ENCODE results near the gene MCF2.
"Not testable (repeated sequence)": the region's sequence is repeated elsewhere in the genome, so short reads cannot be mapped to it uniquely, and the experiment has no call there.

The MCF2 gene, protein sequence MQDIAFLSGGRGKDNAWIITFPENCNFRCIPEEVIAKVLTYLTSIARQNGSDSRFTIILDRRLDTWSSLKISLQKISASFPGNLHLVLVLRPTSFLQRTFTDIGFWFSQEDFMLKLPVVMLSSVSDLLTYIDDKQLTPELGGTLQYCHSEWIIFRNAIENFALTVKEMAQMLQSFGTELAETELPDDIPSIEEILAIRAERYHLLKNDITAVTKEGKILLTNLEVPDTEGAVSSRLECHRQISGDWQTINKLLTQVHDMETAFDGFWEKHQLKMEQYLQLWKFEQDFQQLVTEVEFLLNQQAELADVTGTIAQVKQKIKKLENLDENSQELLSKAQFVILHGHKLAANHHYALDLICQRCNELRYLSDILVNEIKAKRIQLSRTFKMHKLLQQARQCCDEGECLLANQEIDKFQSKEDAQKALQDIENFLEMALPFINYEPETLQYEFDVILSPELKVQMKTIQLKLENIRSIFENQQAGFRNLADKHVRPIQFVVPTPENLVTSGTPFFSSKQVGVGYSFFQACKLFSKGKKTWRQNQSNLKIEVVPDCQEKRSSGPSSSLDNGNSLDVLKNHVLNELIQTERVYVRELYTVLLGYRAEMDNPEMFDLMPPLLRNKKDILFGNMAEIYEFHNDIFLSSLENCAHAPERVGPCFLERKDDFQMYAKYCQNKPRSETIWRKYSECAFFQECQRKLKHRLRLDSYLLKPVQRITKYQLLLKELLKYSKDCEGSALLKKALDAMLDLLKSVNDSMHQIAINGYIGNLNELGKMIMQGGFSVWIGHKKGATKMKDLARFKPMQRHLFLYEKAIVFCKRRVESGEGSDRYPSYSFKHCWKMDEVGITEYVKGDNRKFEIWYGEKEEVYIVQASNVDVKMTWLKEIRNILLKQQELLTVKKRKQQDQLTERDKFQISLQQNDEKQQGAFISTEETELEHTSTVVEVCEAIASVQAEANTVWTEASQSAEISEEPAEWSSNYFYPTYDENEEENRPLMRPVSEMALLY

DNA sequence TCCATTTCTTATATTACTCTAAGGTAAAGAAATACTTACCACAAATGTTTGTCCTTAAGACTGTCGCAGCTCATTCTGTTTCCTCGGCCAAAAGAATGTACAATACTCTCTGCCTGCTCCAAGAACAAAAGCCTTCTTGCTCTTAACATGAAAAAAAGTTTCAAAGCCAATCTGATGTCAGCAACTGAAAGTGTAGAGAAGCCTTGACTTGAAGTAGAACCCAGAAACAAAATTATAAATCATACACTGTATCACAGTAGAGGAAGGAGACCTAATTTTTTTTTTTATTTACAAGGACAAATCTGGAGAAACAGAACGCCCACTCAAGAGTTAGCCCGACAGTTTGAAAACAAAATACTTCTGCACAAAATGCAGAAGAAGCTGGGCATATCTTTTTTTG, at the start of gene MCF2:
TSS of gene MCF2 (minus strand) at position 101 of the 400 bp plus-strand sequence. CDS start 56,423 bp downstream, outside the sequence.
- DNase-seq (ENCODE audit: low spot score) = no peak

DNA sequence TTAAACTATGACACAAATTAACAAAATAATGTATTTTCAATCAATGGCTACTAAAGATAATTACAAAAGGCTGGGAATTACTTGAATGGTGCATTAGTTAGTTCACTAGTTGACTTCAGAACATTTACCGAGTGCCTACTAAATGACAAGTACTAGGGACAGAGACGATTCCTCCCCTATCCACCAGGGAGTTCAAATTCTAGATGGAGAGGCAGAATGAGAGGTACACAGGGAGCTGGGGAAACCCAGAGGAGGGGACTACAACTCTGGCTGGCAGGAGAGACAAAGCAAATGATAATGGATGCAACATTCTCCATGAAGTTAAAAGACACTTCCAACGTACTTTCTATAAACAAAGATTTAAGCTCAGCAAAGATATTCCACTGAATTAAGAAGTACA, 43.1 kb upstream of the MCF2 start:
- no peak for DNase-seq (ENCODE audit: low spot score)

DNA sequence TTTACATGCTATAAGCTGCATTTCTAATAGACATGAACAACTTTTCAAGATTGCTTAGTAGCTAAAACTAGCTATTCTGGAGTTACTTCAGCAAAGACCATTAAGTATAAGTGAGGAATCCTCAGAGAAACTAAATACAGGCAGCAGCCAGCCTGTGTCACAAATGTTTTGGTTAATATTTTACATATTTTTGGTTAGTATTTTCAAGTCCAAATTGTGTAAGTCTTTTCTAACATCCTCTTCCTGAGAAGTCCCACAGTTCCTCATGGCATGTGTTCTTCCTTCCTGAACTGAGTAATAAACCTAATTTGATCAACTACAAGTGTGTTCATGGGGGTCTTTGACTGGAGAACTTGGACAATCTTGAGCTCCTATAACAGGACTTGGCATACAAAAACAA, 42.4 kb upstream of the MCF2 start:
- DNase-seq (ENCODE audit: low spot score) = no peak

DNA sequence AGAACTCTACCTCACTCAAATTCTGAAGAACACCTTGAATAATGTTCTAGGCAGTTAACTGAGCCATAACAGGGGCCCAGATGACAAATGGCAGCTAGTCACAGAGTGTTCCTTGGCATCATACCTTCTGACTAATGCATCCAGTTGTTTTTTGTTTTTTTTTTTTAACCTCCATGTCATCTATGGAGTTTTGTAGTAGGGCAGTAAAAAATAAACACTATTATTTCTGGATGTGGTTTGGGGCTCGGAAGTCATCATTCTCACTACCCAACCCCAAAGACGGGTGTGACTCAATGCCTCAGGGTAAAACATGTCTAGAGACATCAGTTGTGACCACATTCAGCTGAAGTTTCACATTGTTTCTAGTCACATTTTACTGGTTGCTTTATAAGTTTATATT, 31.2 kb upstream of the MCF2 start:
- no peak for DNase-seq (ENCODE audit: low spot score)

DNA sequence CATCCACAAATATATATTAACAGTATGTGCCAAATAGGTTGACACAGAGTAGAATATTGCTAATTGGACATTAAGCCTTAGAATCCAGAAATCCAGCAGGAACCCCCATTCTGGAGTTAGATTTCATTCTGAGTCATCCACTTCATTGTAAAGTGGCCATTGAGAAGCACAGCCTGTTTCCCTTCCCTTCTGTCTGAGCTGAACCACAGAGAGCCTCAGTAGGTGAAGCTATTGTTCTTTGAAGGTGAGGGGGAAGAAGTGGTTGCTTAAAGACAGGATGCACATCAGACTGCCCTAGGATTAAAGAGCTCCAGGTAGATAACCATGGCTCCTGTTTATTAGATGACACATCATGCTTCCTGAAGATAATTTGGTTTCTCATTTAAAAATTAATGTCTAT, 30.6 kb upstream of the MCF2 start:
- DNase-seq (ENCODE audit: low spot score) = no peak

DNA sequence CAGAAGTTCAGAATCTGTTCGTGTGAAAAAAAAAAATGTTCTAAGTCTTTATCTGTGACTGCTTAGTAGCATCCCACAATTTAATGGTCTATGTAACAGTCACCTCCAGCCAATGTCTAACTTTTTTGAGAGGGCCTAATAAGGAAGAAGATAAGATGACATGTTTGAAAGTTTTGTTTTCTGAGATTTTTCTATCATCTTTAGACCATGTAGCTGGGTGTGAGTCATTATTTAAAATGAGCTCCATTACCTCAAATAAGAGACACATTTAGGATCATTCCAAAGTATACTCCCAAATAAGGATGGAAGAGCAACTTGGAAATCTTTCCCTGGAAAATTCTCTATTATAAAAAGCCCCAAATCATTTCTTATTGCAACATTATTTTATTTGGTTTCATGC, 28.2 kb upstream of the MCF2 start:
- DNase-seq (ENCODE audit: low spot score) = no peak

DNA sequence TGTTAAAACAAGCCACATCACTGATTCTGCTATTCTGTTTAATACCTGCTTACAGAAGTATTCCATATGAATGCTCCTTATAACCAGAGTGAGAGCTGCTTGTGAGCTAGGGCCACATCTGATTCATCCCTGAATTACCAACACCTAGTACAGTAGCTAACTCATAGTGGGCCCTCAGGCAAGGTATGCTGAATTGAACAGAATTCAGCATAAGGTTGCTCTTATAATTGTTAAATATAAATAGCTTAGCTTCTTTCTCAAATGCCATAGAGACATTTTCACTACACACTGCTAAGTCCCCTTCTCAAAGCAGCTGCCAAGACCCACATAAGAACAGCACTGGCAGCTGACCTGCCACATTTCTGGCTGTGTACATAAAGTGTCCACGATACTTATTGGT, 27.0 kb upstream of the MCF2 start:
- no peak for DNase-seq (ENCODE audit: low spot score)

DNA sequence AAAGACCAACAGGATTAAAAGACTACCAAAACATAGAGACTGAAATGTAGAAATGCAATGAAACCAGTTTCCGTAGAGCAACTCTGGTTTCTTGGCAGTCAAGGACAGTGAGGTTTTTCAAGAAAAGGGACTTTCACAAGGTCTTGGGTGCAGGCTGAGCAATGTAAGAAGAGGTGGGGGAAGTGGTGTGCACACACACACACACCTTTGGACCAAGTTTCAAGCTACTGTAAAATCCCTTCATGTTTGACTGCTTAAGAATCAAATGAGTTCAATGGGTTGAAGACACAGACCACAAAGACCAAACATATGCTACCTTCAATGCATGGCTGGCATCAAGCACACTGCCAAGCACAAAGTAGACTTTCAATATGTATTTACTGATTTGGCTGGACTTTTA, 17.8 kb upstream of the MCF2 start:
- no peak for DNase-seq (ENCODE audit: low spot score)

DNA sequence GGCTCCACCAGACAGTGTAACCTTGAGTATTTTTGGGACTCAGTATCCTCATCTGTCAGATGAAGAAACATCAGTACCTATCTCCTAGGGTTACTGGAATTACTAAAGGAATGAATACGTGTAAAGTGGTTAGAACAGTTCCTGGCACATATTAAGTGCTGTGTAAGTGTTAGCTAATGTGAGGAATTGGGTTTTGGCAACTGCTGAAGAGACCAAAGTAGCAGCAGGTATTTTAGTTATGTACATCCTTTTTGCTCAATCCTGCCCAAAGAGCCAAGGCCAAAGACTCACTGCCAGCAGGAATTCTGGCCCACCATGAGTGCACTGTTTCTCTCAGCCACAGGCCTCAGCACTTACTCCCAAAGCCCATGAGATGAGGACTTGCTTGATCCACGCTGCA, 16.7 kb upstream of the MCF2 start:
- no peak for DNase-seq (ENCODE audit: low spot score)

DNA sequence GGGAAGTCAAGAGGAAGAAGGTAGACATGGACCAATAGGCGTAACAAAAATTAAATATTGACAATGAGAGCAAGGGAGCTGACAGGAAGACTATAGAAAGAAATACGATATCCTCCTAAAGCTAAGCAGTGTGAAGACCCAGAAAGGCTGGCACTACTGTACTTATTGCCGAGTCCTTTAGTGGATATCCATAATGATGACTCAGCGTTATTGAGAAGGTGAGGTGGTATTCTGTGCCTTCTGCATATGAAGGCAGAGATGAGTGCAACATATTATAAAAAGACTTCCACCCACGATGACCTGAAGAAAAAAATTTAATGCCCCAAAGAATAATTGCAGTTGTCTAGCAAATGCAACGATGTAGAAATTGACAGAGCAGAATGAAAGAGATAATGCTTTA, 13.0 kb upstream of the MCF2 start:
- DNase-seq (ENCODE audit: low spot score) = no peak

DNA sequence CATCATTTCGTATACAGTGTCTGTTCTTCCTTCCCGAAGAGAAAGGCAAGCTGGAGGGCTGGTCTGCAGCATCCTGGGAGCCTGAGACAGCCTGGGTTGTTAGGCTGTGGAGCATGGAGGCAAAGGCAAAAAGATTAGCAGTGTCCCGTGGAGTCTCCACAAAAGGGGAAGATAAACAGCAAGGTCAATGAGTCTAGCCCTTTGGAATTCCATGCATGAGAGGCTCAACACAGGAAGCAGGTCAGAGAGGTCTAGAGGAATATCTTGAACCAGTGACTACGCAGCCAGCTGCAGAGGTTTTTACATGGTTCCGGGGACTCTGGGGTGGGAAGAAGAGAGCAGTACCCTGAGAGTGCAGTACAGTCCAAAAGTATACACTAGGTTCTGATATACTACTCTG, 12.2 kb upstream of the MCF2 start:
- DNase-seq (ENCODE audit: low spot score) = no peak

DNA sequence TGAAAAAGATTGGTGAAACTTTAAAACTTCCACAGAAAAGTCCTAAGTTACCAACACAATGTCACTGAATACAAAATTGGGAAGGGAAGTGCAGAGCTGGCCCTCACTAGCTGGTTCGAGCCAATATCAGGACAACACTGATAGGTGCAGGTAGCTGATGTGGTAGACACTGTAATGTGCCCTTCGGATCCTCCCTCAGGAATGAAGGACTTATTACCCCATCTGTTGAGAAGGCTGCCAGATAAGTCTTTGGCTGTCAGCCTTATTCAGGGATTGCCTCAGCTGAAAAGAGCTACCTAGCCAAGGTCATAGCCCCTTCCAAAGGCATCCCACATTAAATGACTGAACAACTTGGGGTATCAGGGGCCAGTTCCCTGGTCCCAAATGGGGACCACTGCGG, 5.3 kb downstream of the MCF2 start:
- no peak for DNase-seq (ENCODE audit: low spot score)

DNA sequence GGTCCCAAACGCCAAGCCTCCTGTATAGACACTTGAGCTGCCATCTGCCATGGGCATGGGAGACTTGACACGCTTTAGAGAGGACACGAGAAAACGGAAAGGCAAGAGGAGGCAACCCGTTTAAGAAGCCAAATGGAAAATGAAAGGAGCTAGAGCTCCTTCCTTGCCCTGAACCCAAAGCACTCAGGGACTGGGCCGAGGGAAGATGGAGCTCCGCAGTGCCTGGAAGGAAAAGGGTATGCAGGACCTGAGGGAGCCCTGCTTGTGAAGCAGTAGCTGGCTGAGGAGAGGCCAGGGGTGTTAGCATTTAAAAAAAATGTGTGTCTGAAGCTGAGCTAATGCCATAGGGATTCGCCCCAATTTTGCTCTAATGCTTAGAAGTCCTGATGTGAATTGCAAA, 15.1 kb downstream of the MCF2 start:
- no peak for DNase-seq (ENCODE audit: low spot score)

DNA sequence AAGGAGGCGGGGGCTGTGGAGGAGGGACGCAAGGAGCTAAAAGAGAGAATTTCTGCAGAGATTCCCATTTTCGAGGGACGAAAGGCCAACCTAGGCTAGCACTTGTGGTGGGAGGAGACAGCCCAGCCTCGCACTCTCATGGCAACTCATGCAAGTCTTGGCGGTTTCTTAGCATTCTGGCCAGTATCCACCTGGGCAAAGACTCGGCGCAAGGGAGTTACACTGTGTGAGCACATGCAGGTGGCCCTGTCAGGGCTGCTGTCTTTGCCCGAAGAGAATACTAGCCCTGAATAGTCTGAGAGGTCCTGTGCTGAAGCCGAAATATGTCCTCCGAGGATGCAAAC, 15.5 kb downstream of the MCF2 start:
- no peak for DNase-seq (ENCODE audit: low spot score)

DNA sequence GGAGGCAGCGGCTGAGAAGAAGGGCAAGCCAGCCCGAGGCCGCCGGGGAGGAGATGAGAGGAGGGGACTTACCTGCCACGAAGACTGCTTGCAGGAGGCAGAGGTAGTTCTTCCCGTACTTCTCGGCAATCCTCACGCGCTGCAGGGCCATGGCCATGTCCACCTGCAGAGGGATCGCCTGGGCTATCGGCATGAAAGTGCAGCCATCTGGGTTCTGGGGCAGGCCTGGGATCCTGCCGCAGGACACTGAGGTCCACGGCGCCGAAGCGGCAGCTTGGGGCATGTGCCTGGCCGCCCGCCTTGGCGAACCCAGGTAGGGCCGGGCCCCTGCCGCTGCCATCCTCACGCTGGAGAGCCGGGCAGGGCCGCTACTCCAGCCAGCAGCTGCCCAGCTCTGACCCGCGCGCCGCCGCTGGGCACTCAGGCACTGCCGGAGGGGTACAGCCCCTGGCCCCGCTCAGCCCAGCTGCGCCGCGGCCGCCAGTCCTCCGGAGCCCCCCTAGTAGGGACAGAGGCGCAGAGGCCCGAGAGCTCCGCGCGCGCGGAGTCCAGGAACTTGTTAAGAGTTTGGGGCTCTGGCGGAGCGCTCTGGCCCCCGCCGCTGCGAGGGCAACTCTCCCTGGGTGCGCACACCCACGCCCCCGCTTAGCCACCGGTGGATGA, 16.0 kb downstream of the MCF2 start:
- no peak for DNase-seq (ENCODE audit: low spot score)

DNA sequence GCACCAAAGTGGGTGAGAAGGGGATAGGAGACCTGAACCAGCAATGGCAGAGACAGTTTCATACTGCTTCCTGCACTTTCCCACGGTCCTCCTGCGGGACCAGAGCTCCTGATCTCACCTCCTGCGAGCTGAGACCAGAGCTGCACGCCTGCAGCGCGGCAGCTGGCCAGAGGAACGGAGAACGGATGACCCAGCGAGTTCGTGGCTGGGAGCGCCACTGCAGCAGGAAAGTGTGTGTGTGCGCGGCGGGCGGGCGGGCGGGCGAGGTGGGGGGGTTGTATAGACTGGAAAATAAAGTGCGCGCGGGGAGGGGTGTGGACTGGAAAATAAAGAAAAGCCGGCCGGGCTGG, 16.5 kb downstream of the MCF2 start:
- DNase-seq (ENCODE audit: low spot score) = no peak

DNA sequence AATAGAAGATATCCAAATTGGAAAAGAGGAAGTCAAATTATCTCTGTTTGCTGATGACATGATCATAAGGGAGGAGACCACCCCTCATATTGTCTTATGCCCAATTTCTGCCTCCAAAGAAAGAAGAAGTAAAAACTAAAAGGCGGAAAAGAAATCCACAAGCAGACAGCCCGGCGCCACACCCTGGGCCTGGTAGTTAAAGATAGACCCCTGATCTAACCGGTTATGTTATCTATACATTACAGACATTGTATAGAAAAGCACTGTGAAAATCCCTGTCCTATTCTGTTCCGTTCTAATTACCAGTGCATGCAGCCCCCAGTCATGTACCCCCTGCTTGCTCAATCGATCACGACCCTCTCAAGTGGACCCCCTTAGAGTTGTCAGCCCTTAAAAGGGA, 22.8 kb downstream of the MCF2 start:
- not testable (repeated sequence) for DNase-seq (ENCODE audit: low spot score)

DNA sequence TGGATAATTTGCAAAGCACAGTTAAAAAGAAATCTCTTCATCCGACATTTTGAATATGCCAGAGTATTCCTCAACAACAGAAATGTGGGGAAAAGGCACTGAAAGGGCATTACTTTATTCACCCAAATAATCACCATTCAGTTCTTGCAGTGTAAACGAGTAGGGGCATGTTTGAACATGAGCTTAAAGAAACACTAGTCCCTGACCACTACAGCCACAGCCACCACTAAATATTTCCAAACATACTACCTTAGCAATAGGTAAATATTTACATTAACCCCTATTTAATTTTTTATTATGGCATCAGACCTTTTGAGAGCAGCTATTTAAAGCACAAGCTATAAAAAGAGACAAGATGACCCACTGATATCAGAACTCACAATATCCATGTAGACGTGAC, 27.6 kb downstream of the MCF2 start:
- DNase-seq (ENCODE audit: low spot score) = no peak

DNA sequence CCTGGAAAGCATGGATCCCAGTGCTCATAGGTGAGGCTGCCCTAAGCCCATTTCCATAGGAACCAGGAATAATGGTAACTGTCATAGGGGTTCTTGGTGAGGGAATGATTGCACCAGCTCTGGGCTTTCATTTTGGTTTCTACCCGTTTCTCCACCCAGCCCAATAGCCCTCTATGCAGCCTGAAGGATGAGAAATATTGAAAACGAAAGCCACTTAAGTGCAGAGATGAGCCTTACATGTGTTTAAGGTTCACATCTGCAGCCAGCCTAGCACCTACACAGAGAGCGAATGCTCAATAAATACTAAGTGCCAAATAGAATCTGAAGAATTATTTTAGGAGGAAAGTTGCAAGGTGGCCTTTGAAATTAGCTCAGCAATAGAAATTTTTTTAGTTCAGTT, 60.4 kb downstream of the MCF2 start:
- no peak for DNase-seq (ENCODE audit: low spot score)

DNA sequence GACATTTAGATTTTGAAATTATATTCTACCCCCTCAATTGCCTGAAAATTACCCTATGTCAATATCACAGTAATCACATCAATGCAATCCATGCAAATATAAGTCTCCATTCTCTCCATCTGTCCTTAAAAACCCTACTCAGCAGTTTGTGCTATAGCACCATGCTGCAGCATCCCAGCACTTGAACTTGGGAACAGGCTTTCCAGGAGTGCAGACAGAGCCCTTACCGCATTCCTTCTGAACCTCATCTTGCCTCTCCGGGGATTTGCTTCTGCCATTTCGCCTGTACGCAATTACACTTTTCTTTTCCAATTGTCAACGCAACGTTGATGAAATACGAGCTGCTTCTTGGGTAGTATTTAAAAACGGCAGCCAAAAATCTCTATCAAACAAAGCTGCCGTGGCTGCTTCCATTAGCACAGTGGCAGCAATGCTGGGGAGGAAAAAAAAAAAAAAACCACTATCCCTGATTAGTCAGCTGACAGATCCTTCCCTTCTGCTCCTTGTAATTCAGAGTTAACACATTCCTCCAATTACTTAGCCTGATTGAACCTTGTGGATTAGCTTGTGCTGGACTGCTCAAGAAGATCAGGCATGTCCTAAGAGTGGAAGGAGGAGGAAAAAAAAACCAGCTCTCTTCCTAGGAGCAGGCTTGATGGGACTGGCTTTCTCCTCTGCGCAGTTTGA, 65.6 kb downstream of the MCF2 start:
- DNase-seq (ENCODE audit: low spot score) = peak; percentile 15

DNA sequence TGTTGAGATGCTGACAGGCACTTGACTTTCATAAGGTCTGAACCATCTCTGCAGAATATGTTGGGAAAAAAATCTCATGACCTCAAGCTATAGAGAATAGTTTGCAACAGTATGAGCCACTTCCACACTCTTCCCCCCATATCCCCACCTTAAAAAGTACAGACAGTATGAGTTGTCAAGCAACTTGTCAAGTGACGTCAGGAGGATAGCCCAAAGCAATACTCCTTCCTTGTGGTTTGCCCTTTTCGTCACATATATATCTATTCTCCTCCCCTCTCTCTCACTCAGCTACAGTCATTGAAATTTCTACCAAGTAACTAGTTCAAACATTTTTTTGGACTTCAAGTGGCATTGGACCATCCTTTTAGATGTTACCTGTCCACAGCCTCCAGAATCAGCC, 67.7 kb downstream of the MCF2 start:
- no peak for DNase-seq (ENCODE audit: low spot score)

DNA sequence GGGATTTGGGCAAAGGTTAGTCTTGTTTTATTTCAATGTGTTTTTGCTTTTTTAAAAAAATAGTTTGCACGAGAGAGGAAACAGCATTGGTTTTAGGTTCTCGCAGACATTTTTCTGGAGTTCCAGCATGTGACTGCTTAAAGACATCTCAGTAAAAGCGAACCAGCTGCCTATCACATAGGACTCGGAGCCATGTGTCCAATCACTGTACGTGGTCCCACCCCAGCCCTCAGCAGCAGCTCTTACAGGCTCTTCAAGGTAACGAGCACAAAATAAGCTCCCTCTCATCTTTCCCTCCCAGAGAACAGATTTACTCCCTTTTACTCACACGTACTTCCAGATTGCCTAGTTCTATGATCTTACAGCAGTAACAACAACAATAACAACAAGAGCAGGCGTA, 68.7 kb downstream of the MCF2 start:
- DNase-seq (ENCODE audit: low spot score) = peak; percentile 63

All from putamen (tissue), 1 donor.